HL-60 (cell line): Measurements from ENCODE around the gene PLAAT1.

Experiments used
- DNase-seq, 2 experiments: peaks; one replicate each; pipeline ENCODE4 v3.0.0-alpha.2; 2010 to 2020; ENCODE audit warnings: low read depth in 1 of 2, low spot score in 1 of 2
- H3K27ac ChIP-seq: fragments of 250-450 bp; sonication (Bioruptor Pico); replicated peaks from 2 replicates; pipeline ENCODE4 v1.5.1; 2020; ENCODE audit warnings: mild to moderate bottlenecking, moderate library complexity
- H3K27me3 ChIP-seq: fragments of 250-450 bp; sonication (Bioruptor Pico); 2 replicates; pipeline ENCODE4 v1.5.1; 2021; ENCODE audit warnings: mild to moderate bottlenecking, moderate library complexity; ENCODE audit not compliant: insufficient read depth, poor library complexity, severe bottlenecking
- H3K4me3 ChIP-seq: replicated peaks from 2 replicates; pipeline ENCODE4 v1.5.1; 2011; ENCODE audit warnings: mild to moderate bottlenecking, control low read depth, low read length; ENCODE audit not compliant: insufficient read depth
- CTCF ChIP-seq: IDR thresholded peaks from one replicate; pipeline ENCODE4 v1.5.1; 2011; ENCODE audit warnings: low read length, control low read depth, inconsistent platforms; ENCODE audit not compliant: insufficient read depth
- GABPA ChIP-seq: IDR thresholded peaks from 2 replicates; pipeline ENCODE4 v1.6.1; 2012; ENCODE audit warnings: low read depth
- POLR2AphosphoS5 ChIP-seq: IDR thresholded peaks from 2 replicates; pipeline ENCODE4 v1.6.1; 2012; ENCODE audit warnings: low read depth
- REST ChIP-seq: IDR thresholded peaks from 2 replicates; pipeline ENCODE4 v1.6.1; 2012; ENCODE audit warnings: low read depth; ENCODE audit not compliant: insufficient replicate concordance
- SPI1 ChIP-seq: IDR thresholded peaks from 2 replicates; pipeline ENCODE4 v1.6.1; 2012; ENCODE audit warnings: low read depth, mild to moderate bottlenecking, borderline replicate concordance

PLAAT1 gene

GRCh38 chr3:193211984-193212383, 29.0 kb upstream of the PLAAT1 start:
- no peak for TF ChIP-seq GABPA
- TF ChIP-seq REST, result no peak
- TF ChIP-seq POLR2AphosphoS5, result no peak
- Histone ChIP-seq H3K27me3 (no peaks in the 10 kb centered on the region), H3K27ac (no peak overlapping the region), H3K4me3 (no peak overlapping the region)
- DNase-seq, result no peak

- TF ChIP-seq CTCF, result no peak
- TF ChIP-seq REST, result no peak
- TF ChIP-seq SPI1, result no peak
- TF ChIP-seq POLR2AphosphoS5, result no peak
- TF ChIP-seq GABPA, result no peak
- Histone ChIP-seq H3K27me3 (no peaks in the 10 kb centered on the region), H3K4me3 (no peak overlapping the region), H3K27ac (no peak overlapping the region)
- no peak for DNase-seq
Measured at GRCh38 chr3:193212844-193213243, 28.2 kb upstream of the PLAAT1 start.

- TF ChIP-seq REST (no peak), SPI1 (no peak), CTCF (no peak)
- Histone ChIP-seq H3K4me3 (no peak overlapping the region), H3K27ac (no peak overlapping the region), H3K27me3 (no peaks in the 10 kb centered on the region)
- no peak for DNase-seq
Measured at GRCh38 chr3:193214445-193214844, 26.6 kb upstream of the PLAAT1 start.
